UCSD-AML1 (cell line): ENCODE measurements around the gene SNX25.
"Not testable (repeated sequence)": the region's sequence is repeated elsewhere in the genome, so short reads cannot be mapped to it uniquely, and the experiment has no call there.

Experiments used
- DNase-seq: peaks from one replicate; lab custom pipeline; 2025; ENCODE audit not compliant: unreplicated experiment; lab: John Stamatoyannopoulos, UW

The SNX25 gene

DNA sequence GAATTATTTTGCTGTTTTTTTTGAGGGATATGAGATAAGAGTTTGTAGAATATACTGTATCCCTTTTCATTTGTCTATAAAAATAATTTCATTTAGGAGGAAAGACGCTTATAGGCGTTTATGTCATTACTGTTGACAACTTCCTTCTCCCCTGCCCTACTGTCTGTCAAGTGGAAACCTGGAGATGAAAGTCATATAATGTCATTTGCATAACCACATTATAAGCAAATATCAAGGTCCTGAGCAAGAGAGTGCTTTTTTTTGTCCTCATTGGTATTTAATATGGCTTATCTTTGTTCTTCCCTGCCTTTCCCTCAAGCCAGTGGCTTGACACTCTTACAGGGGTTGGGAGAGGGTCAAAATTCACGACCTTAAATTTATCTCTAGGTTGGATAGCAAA, 130.5 kb downstream of the SNX25 start:
- DNase-seq, result no peak

DNA sequence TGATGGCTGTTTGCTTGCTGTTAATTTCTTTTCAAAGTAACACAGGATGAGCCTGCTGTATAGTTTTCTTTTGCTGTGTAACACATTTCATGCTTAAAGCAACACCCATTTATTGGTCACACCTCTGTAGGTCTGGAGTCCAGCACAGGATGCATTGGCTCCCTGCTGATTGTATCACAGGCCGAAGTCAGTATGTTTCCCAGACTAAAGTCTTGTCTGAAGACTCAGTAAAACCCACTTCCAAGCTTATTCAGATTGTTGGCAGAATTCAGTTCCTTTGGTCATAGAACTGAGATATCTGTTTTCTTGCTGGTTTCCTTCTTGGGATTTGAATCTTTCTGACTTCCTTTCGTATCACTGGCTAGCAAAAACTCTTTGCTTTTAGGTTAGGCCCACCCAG, 132.0 kb downstream of the SNX25 start:
- DNase-seq, result no peak

DNA sequence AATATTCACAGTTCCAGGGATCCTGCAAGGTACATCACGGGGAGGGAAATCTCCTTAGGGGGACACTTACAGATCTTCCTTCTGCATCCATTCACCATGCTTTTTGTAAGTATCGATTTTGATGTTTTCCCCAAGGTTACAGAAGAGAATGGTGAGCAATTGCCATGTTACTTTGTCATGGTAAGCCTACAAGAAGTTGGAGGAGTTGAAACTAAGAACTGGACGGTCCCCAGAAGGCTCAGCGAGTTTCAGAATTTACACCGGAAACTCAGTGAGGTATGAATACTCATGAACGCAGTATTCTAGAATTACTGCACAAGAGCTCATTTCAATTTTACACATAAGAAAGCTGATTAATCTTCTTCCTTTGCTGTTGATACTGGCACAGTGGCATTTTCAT, 132.4 kb downstream of the SNX25 start:
- no peak for DNase-seq

DNA sequence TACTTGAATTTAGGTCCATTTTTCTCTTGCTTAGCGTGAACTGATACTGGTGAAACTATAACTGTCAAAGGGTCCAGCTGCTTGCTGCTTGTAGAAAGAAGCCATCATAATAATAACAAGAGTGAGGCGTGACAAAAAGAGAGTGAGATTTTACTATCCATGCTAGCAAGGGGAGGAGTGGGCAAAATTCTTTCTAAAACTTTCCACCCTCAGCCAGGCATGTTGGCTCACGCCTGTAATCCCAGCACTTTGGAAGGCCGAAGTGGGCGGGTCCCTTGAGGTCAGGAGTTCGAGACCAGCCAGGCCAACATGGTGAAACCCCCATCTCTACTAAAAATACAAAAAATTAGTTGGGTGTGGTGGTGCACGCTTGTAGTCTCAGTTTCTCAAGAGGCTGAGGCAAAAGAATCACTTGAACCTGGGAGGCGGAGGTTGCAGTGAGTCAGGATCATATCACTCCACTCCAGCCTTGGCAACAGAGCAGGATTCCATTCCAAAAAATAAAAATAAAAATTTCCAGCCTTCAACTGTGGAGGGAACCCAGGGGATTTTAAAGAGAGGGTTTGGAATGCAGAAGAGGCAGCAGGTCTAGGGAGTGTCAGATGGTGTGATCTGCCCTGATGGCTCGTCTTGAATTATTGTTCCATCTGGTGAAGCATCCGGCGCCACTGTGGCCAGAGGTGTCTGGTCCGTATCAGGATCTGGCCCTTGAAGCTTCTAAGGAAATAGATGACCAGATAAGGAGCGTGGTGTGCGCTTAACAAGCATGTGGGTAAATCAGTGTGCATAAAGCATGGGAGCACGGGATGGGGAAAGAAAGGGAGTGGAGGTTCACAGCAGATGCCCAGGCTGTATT, 134.6 kb downstream of the SNX25 start:
- DNase-seq, result no peak

DNA sequence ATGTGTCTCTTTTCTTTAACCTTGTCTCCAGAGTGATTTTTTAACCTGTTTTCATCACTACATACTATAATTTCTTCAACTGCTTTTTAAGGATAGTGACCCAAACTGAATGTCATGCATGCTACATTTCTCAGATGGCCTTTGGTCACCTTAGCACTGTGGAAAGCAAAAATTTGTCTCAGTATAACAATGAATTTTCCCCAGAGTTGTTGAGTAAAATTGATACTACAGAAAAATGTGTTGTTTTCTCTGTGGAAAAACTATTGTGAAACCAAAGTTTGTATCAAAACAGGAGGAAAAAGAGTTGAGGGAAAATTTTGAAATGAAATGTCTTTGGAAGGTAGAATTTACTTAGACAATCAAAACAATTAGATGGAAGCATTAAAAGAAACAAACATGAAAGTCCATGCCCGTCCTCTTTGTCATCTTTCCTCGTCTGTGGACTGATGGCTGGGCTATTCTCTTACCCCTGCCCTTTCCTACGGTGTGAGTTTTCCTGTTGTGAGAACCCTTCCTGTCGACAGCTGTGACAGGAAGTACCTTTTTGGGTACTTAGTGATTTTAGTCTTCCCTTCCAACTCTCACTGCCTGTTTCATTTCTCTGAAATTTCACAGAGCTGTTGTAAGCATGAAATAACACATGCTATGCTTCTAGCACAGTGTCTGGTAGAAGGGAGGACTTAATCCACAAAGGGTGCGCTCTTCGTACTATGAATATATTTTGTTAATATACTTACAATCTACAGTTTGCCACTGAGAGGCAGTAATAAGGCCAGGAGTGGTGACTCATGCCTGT, 135.5 kb downstream of the SNX25 start:
- no peak for DNase-seq

DNA sequence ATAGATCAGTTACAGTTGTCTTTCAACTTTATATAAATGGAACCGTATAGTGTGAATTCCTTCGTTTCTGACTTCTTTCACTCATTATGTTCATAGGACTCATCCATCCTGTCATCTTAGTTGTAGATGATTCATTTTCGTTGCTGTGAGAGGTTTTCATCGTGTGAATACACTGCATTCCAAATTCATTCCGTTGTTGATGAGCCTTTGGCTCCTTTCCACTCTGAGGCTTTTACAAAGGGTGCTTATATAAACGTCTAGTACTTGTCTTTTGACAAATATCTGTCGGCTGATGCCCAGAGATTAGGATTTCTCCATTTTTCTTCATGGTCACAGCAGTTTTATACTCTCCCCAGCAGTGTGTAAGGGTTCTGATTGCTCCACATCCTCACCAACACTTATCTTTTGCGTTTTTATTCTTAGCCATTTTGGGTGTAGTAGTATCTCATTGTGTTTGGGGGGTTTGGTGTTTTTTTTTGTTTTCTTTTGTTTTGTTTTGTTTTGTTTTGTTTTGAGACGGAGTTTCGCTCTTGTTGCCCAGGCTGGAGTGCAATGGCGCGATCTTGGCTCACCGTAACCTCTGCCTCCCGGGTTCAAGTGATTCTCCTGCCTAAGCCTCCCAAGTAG, 137.7 kb downstream of the SNX25 start:
- no peak for DNase-seq

DNA sequence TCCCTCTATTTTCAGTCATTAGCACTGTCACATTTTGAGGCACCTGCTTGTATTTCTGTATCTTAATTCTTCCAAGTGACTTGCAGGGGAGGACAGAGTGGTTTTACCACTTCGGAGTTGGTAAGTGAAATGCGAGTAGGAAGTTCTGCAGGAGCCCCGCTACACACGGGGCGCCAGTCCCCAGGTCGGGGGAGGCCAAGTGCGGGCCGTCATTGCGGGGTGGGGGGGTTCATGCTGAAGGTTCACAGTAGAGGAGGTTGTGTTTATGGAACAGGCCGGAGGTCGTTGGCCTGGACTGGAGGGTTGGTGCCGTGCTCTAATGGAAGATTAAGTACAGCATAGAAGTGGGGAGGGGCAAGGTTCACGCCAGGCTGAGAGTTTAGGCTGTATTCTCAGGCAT, 142.3 kb downstream of the SNX25 start:
- DNase-seq, result no peak

DNA sequence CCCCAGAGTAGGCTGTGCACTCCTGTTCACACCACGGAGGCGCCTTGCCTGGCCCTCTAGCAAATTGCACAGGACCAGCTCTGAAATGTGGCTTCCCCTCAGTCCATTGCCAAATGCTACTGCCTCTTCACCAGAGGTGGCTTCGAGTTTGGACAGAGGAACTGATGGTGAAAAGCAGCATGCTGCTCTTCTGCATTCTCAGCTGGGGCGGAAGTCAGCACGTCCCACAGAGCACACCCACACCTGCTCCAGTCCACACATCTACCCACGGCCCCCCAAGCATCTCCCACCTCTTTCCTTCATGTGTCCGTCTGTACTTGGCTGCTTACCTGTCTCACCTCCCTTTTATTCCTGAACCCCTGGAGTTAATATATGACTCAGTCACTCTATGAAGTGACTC, 142.8 kb downstream of the SNX25 start:
- DNase-seq, result no peak

DNA sequence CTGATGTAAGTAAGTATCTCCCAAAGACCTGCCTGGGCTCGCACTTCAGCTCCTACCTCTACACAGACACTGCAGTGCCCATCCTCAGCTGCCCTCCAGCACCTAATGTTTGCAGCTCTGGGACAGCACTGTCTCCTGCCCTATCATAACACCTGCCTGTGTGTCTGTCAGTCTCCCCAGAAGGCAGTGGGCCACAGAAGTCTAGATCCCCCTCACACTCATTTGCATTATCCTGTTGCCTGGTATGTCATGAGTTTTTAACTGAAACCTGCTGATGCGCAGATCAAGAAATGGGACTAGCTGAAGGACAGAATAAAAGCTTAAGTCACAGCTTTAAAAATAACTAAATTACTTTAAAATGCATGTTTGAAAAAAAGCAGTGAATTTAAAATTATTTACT, 143.3 kb downstream of the SNX25 start:
- no peak for DNase-seq

DNA sequence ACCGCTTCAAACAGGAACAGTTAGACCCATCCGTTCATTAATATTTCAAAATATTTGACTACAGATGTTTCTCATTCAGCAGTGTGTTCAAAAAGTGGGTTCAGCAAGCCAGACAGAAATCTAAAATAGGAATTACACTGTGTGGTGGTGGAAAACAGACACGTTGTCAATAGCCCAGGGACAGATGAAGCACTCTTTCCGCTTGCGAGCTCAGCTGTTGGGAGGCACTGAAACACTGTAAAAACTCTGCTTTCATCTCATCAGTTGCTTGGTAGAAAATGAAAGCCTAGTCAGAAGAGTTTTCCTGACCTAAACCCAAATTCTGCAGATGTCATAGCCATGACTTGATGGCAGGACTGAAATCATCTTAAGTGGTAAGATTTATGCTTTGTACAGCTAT, 147.8 kb downstream of the SNX25 start:
- DNase-seq, result no peak

DNA sequence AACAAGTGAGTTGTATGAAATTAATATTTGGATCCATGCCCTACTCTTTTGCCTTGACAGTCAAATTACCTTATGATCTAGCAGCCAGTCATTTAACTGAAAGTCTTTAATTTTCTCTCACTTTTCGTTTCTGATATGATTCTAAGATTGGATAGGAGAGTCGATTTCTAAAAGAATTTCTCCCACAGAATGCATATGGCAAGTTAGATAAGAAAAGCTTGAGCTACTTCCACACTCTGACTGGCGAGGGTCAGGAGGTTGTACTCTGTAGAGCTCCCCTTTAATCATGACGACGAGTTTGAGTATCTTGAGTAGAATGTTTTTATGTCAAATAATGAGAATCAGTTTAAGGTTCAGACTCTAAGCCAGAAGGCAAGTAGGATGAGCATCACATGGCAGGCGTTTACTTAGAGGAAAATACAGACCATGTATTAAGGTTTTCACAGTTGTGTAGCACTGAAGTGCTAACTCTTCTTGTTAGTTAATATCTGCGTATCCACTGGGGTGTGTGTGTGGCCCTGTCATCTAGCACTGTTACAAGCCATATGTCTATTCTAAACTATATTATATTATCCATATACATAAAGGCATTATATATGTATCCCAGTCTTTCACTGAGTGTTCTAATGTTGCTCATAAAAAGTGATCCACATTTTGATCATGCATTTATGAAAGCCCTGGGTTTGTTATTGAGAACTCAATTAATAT, 148.5 kb downstream of the SNX25 start:
- no peak for DNase-seq

DNA sequence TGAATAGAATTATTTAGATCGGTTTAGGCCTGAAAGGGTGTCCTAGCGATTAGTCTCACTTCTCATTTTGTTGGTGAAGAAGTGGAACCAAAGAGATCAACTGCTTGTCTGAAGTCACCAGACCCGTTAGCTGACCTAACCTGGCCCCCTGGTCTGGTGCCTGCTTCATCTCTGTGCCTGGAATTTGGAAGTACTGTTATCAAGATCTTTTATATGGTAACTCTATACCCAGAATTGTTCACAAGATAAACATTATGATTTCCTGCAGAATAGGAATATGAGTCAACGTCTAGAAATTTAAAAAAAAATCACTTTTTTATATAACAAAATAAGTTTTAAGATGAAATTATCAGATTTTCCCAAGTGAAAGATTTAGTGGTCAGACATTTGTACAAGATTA, 149.1 kb downstream of the SNX25 start:
- no peak for DNase-seq

DNA sequence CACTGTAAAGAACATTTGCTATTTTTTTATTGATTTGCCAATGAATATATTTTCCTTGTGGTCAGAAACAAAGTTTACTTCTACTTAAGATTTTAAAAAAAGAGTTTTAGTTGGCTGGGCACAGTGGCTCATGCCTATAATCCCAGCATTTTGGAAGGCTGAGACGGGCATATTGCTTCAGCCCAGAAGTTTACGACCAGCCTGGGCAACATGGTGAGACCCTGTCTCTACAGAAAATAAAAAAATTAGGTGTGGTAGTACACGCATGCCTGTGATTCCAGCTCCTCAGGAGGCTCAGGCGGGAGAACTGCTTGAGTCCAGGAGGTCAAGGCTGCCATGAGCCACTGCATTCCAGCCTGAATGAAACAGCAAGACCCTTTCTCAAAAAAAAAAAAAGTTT, 149.6 kb downstream of the SNX25 start:
- DNase-seq, result no peak

DNA sequence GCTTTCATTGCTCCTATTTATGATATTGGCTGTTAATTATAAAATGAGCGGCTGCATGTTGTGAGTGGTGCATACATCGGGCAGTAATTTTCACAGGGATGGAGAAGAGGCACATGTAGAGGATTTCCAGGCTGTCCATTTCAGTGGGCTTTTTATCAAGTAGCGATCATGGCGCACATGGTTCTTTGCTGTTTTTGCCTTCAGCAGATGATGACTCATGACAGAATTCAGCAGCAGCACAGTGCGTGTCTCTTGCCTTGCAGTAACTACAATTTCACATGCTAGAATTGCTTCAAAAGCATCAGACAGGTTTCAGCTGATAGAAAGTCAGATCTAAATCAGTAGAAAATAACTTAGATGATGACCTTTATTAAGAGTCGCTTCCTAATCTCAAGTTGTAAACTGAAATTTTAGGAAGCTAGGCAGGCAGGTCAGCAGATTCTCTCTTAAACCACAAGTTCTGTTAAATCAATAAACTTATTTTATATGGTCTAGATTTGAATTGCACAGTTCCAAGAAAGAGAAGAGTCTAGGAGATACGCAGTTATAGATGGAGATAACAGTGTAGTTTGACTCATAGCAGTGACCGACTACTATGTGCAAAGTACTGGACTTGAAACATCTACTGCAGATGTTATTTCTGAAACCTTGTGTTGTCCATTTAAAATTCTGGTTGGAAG, 150.5 kb downstream of the SNX25 start:
- DNase-seq, result no peak

DNA sequence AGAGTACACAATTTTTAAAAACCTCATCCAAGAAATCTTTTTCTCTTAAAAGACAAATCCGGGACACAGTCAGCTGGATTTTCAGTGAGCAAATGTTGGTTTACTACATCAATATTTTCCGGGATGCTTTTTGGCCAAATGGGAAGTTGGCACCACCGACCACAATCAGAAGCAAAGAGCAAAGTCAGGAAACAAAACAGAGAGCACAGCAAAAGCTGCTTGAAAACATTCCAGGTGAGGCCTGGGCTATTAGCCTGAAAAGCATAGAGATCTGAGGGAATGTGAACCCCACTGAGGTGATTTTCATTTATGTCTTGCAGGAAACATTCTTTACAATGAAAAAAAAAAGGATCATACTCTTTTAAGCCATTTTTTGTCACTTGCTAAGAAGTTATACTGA, 152.5 kb downstream of the SNX25 start:
- no peak for DNase-seq

DNA sequence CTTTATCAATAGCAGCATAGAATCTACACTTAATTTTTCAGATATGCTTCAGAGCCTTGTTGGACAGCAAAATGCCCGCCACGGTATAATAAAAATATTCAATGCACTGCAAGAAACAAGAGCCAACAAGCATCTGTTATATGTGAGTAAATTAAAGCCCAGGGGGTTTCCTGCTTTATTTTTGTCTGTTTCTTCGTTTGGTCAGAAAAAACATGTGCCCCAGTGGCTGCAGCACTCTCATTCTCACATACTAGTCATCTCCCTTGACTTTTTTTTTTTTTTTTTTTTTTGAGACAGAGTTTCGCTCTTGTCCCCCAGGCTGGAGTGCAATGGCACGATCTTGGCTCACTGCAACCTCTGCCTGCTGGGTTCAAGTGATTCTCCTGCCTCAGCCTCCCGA, 153.2 kb downstream of the SNX25 start:
- DNase-seq, result not testable (repeated sequence)

DNA sequence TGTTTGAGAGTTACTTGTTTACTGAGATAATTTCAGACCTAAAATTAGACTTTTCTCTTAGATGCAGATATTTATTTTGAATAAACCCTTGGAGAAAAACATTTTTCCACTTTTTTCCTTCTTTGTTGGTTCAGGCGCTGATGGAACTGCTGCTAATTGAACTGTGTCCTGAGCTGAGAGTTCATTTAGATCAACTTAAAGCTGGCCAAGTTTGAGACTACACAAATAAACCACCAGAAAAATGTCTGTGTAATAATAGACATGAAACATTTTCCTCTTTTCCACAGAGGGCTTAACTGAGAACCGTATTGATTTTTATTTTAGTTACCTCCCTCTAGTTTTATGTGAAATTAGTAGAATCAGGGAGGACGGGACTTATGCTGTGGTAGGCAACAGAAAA, 153.9 kb downstream of the SNX25 start:
- DNase-seq, result no peak

DNA sequence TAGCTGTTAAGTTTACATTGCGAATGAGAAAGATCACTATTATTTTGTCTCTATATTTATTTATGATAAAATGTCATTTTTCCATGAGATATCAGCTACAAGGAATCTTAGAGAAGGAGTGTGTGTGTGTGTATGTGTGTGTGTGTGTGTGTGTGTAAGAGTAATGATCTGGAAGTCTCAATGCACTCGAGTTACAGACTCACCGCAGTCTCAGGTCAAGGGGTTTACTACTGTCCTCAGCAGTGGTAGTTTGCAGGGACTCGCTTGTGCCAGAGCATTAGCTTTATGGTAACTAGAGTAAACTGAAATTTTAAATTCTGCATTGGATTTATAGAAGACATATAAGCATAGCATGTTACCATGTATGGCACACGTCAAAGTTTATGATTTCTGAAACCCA, 155.5 kb downstream of the SNX25 start:
- DNase-seq, result no peak

DNA sequence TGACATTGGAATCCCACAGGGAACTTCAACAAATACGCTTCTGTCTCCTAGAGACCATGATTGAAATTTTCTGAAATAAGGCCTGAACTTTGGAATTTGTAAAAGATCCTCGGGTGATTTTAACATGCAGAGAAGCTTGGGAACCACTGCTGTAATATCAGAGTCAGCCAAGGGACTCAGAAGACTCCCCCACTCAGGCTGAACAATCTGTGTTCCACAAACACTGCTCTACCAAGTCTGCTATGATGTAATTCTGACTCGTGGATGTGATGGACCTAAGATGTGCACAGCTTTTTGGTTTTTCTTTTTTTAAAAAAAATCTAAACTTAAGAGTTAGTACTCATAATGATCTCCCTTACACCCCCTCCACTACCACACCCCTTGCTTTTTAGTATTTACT, 160.3 kb downstream of the SNX25 start:
- no peak for DNase-seq

DNA sequence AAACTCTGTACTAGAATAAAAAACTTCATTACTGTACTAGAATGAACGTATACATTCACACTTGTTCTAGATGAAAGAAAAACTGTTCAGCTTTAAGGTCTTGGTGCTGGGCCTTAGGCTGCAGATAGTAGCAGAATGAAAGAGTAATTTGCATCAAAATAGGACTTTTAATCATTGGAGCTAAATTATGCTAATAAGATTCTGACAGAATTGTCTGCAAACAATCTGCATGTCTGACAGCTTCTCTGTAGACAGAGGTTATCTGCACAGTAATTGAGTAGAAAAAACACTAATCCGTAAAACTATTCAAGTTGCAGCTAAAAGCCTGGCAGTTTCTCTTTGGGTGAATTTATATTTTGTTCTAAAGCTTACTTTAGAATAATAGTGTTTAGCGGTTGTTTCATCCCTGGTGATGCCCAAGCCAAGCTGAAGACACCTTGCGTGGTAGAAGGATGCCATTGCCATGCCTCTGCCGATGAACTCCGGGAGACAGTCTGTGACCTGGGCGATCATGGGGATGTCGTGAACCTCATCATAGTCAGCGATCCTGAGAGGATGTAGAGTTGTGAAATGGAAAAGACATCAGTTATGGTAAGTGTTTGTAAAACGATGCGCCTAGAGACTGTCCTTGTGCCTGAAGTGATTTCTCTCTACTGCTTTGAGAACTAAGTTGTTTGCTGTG, 161.0 kb downstream of the SNX25 start:
- no peak for DNase-seq
